T-cell (primary cell): ENCODE results near the gene CDT1. TPM values are rescaled to one million over a fixed set of nuclear protein-coding genes. Genes with fewer than 3 reads are reported as not detected.
A peak's percentile ranks its signal among the peaks of the same experiment; 100 is the strongest.

Experiments used
- ATAC-seq, 4 experiments: fragments of 200-7000 bp in 3 of 4; fragments of 150-1000 bp in 1 of 4; cut with Tn5 transposase; replicated peaks in 1 of 4; 1 replicate in 3 of 4; 2 replicates in 1 of 4; pipeline ENCODE4 v1.10.0; 2021; ENCODE audit warnings: moderate library complexity in 3 of 4, mild to moderate bottlenecking in 2 of 4, moderate number of reproducible peaks in 1 of 4
- CTCF ChIA-PET, 2 donors: fragments of 300-600 bp; sonication (Branson Sonifier 250); formaldehyde crosslinking; loops; one replicate each; lab custom pipeline; 2022; ENCODE audit warnings: antibody characterized with exemption in 2 of 2; lab: Charles Lee
- POLR2A ChIA-PET, 2 donors: fragments of 300-600 bp; sonication (Branson Sonifier 250); formaldehyde crosslinking; loops; one replicate each; lab custom pipeline; 2022; ENCODE audit warnings: antibody characterized with exemption in 2 of 2; lab: Charles Lee
- DNase-seq, 35 experiments: peaks; one replicate each; pipeline versions ENCODE4 v3.0.0 to v3.0.0-alpha.2; 2013 to 2023
- H3K27ac ChIP-seq: one replicate; pipeline ENCODE4 v1.5.1; 2013; ENCODE audit warnings: low read length
- H3K27me3 ChIP-seq, 2 experiments: replicated peaks in 1 of 2; 1 replicate in 1 of 2; 2 replicates in 1 of 2; pipeline versions ENCODE4 v1.6.1 to v1.7.0; 2013; ENCODE audit warnings: low read length in 1 of 2, mixed read lengths in 1 of 2; ENCODE audit not compliant: control insufficient read depth in 2 of 2, insufficient read depth in 2 of 2; ENCODE audit errors: extremely low read depth in 1 of 2
- H3K36me3 ChIP-seq, 2 donors: 1 replicate in 1 of 2; 2 replicates in 1 of 2; pipeline versions ENCODE4 v1.6.1 to v1.7.0; 2013; ENCODE audit warnings: low read length in 1 of 2; ENCODE audit not compliant: control insufficient read depth in 2 of 2, insufficient read depth in 1 of 2; ENCODE audit errors: extremely low read depth in 1 of 2
- H3K4me1 ChIP-seq, 2 experiments: 1 replicate in 1 of 2; 2 replicates in 1 of 2; pipeline versions ENCODE4 v1.6.1 to v1.7.0; 2013; ENCODE audit warnings: low read length in 2 of 2, mixed read lengths in 1 of 2; ENCODE audit not compliant: insufficient read depth in 2 of 2, control insufficient read depth in 1 of 2; ENCODE audit errors: extremely low read depth in 1 of 2
- H3K4me3 ChIP-seq, 2 donors: 1 replicate in 1 of 2; 2 replicates in 1 of 2; pipeline versions ENCODE4 v1.5.1 to v1.7.0; 2013; ENCODE audit warnings: mild to moderate bottlenecking in 2 of 2, low read length in 1 of 2, moderate library complexity in 1 of 2; ENCODE audit not compliant: control insufficient read depth in 1 of 2; ENCODE audit errors: extremely low read depth in 1 of 2
- H3K9me3 ChIP-seq: 2 replicates; pipeline ENCODE4 v1.7.0; 2013
- H3K27ac Mint-ChIP-seq, 2 donors: one replicate each; pipeline ENCODE4 v1.8.0; 2020 to 2021; ENCODE audit warnings: mild to moderate bottlenecking in 2 of 2, mixed read lengths in 2 of 2
- H3K27me3 Mint-ChIP-seq, 2 donors: one replicate each; pipeline ENCODE4 v1.8.0; 2021 to 2022; ENCODE audit warnings: mixed read lengths in 2 of 2
- H3K36me3 Mint-ChIP-seq: one replicate; pipeline ENCODE4 v1.8.0; 2021; ENCODE audit warnings: mixed read lengths
- H3K4me1 Mint-ChIP-seq, 3 donors: one replicate each; pipeline ENCODE4 v1.8.0; 2020 to 2022; ENCODE audit warnings: mixed read lengths in 3 of 3, mild to moderate bottlenecking in 1 of 3
- H3K4me3 Mint-ChIP-seq, 3 donors: one replicate each; pipeline ENCODE4 v1.8.0; 2020 to 2022; ENCODE audit warnings: mild to moderate bottlenecking in 3 of 3, mixed read lengths in 3 of 3, moderate library complexity in 3 of 3
- H3K9me3 Mint-ChIP-seq, 3 donors: one replicate each; pipeline ENCODE4 v1.8.0; 2020 to 2022; ENCODE audit warnings: mixed read lengths in 3 of 3
- WGBS: methylation state at CpG from one replicate; pipeline ENCODE4 v1.1.5; 2013; ENCODE audit warnings: missing lambda C conversion rate; ENCODE audit not compliant: insufficient coverage; 5-methylcytosine and 5-hydroxymethylcytosine counted together
- total RNA-seq, 35 experiments: library from RNA in 6 of 35; stranded (reverse) in 6 of 35; fragments of 120-200 nt in 1 of 35; gene quantifications; one replicate each; pipeline versions ENCODE4 v1.2.1 to v1.2.4 and lab custom pipeline; 2013 to 2026

CDT1 gene
- total RNA-seq, 5 donors from 2014 or later (not counting 1 experiment from before 2014, with no cell fraction given) = 0.93 to 3.7 (median 1.5) TPM

DNA sequence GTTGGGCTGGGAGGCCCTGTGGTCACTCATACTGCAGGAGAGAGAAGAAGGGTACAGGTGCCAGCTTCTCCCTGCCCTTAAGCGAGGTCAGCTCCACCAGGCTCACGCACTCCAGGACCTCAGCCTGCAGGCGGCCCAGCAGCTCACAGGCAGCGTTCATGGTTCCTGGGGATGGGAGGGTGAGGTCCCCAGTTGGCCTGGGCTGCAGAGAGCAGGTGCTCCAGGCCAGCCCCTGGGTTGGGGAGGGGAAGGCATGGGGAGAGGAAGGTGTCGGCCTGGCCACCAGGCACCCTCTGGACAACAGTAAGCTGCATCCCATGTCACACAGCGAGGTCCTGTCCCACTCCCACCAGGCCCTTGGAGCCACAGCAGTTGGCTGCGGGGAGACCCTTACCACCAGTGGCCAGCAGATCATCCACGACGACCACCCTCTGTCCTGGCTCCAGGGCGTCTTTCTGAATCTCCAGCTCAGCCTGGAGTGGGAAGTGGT is 6.1 kb downstream of the CDT1 start:
- Histone ChIP-seq H3K27me3 (peaks cover 0 to 2% of the 10 kb centered on the region in 2 experiments), H3K4me3 (no peak overlapping the region), H3K27ac (no peak overlapping the region), H3K36me3 (peaks cover 8 to 14% of the 10 kb centered on the region in 2 donors), H3K4me1 (peaks cover 4 to 40% of the 10 kb centered on the region in 2 experiments), H3K9me3 (no peaks in the 10 kb centered on the region)
- ATAC-seq (no peak), DNase-seq (no peak)
- 85% methylated on average over 6 of the region's 10 CpGs for WGBS
- Mint-ChIP-seq H3K27ac (peak overlapping the region; percentile 39 to 48), H3K9me3 (no peaks in the 10 kb centered on the region), H3K36me3 (no peaks in the 10 kb centered on the region), H3K4me3 (peak overlapping the region; percentile 15 to 90 (median 86)), H3K4me1 (peaks cover 12 to 25% (median 13%) of the 10 kb centered on the region in 3 donors), H3K27me3 (no peaks in the 10 kb centered on the region)
- ChIA-PET POLR2A (interaction anchor here in 1 of 2 donors (0.6 kb wide), 1 partner anchor 437 kb away, joined by 3 read pairs; no protein-coding TSS in a partner anchor), CTCF (interaction anchor here in 1 of 2 donors (0.9 kb wide), 1 partner anchor 358 kb away, joined by 4 read pairs; no protein-coding TSS in a partner anchor)

DNA sequence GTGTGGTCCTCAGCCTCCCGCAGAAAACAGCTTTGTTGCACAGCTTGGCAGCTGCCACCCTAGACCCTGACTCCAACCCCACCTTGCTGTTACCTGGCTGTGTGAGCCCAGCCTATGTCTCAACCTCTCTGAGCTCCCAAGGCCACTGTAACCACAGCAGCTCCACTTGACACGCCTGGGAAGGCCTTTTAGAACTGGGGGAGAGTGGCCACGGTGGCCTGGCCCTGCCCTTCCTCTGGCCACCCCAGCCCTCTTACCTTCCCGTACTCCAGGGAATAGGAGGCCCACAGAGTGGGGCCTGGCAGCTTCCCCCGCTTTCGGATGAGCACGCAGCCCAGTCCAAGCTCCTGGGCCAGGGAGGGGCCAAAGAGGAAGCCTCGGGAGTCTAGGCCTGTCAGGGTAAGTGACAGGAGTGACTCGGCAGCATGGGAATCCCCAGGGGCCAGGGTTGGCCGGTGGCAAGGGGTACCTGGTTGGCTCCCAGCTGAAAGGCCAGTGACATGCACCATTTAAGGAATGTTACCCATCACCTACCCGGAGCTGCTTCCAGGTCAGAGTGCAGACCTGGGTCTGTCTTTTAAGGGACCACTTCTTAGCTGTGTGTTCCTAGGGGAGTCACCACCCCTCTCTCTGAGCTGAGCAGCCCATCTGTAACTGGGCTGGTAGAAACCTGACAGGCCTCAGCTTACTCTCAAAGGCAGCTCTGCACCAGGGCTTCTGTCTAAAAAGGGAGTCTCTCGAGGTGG is 6.8 kb downstream of the CDT1 start:
- ChIA-PET POLR2A (interaction anchor here (0.6 to 0.9 kb wide), 2 partner anchors 48 to 436 kb away, joined by 3 read pairs; no protein-coding TSS in a partner anchor), CTCF (interaction anchor here in 1 of 2 donors (0.9 kb wide), 1 partner anchor 357 kb away, joined by 4 read pairs; no protein-coding TSS in a partner anchor)
- peak overlapping the region; percentile 86 to 92 (median 90) for H3K4me3 Mint-ChIP-seq
- Histone ChIP-seq H3K27ac (peak overlapping the region; percentile 58), H3K9me3 (no peaks in the 10 kb centered on the region), H3K4me1 (peaks cover 3 to 34% of the 10 kb centered on the region in 2 experiments), H3K27me3 (no peaks in the 10 kb centered on the region), H3K36me3 (peaks cover 8 to 14% of the 10 kb centered on the region in 2 donors), H3K4me3 (peak overlapping the region; percentile 76 to 86)
- H3K36me3 Mint-ChIP-seq = no peaks in the 10 kb centered on the region
- peak overlapping the region; percentile 76 to 77 for H3K27ac Mint-ChIP-seq
- H3K4me1 Mint-ChIP-seq = peaks cover 12 to 25% (median 13%) of the 10 kb centered on the region in 3 donors
- no peaks in the 10 kb centered on the region for H3K27me3 Mint-ChIP-seq
- DNase-seq (no peak), ATAC-seq (no peak)
- 36% methylated on average over 6 of the region's 12 CpGs for WGBS
- H3K9me3 Mint-ChIP-seq = no peaks in the 10 kb centered on the region

DNA sequence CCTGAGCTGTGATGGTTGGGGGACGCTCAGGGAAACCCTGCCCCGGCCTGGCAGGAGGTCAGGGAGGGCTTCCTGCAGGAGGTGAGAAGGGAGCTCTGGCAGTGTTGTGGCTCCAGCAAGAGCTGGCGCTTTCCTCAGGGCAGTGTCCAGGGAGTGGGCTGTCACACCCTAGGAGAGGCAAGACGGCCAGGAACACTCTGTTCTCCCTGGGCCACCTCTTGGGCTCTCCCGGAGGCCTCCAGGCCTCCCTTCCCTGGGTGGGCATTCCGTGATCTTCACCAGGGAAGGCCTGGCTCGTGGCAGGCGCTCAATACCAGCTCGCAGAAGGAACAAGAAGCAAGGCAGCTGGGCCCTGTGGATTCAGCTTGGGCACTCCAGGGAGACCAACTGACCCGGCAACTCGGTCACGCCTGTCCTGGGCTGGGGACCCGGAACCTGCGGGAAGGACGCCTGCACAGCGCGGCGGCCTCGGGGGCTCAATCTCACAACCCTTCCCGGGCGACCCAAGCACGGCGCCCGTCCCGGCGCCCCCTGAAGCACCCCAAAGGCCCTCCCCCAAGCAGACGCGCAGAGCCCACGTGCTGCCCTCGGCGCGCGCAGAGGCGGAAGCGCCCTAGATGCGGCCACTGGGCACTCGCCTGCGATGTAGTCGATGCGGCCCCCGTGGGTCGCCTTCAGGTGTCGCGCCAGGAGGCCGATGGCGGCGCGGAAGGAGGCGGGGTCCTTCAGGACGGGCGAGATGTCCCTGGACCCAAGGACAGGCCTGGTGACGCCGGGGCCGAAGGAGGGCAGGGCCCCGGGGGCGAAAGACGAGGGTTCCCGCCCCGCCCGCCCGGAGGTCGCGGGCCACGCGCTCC is 7.6 kb downstream of the CDT1 start:
- CTCF ChIA-PET = interaction anchor here in 1 of 2 donors (0.6 to 0.9 kb wide), 3 partner anchors 65 to 697 kb away, joined by 3 to 4 read pairs (median 3); partner anchors contain the start of gene SPG7
- Histone ChIP-seq H3K4me1 (peaks cover 3 to 34% of the 10 kb centered on the region in 2 experiments), H3K36me3 (peaks cover 8 to 14% of the 10 kb centered on the region in 2 donors), H3K4me3 (peak overlapping the region; percentile 76 to 86), H3K27ac (peak overlapping the region; percentile 60), H3K9me3 (no peaks in the 10 kb centered on the region), H3K27me3 (no peaks in the 10 kb centered on the region)
- DNase-seq (peak in 30 of 35 experiments; percentile 40 to 78 (median 54)), ATAC-seq (peak; percentile 61 to 66 (median 64))
- Mint-ChIP-seq H3K27me3 (no peaks in the 10 kb centered on the region), H3K27ac (peak overlapping the region; percentile 78 to 89), H3K4me1 (peaks cover 12 to 25% (median 13%) of the 10 kb centered on the region in 3 donors), H3K9me3 (no peaks in the 10 kb centered on the region), H3K36me3 (no peaks in the 10 kb centered on the region), H3K4me3 (peak overlapping the region; percentile 86 to 92 (median 90))
- 1% methylated on average over 60 of the region's 65 CpGs for WGBS
- POLR2A ChIA-PET = interaction anchor here in 1 of 2 donors (0.9 to 1.2 kb wide), 3 partner anchors 47 to 436 kb away, joined by 3 read pairs; no protein-coding TSS in a partner anchor

DNA sequence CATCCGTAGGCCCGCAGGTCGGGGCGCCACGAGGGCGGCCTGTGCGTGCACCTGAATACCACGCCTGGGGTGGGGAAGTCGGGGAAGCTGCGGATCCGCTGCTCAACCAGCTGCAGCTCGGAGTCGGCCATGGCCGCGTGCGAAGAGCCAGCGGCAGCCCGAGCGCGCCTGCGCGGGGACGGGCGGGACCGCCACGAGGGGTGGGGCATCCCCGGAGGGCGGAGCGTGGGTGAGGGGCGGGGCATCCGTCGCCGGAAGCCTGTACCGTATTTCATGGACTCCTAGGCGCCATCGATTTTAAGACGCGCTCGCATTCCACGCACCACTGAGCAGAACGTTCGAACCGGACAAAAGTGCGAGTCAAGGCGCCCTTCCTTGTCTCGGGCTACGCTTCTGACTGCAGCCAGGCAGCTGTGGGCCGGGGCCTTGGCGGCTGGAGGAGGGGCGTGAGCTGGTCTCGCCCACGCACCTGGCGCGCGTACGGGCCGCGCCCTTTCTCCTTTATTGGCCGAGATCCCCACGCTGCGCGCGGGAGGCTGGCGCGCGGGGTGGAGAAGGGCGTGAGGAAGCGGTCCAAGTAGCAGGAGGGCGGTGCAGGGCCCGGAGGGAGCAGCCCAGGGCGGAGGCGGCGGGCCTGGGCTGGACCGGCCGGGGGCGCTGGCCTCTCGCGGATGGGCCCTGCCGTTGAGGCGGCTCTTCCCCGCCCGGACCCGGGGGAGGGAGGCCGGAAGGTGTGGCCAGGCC is 8.4 kb downstream of the CDT1 start, which contains the start of gene APRT:
APRT (minus strand) TSS at position 160 of the 744 bp plus-strand sequence; CDS start at position 131, 29 bp downstream.
- POLR2A ChIA-PET = interaction anchor here in 1 of 2 donors (0.9 to 1.2 kb wide), 2 partner anchors 285 to 435 kb away, joined by 3 read pairs; no protein-coding TSS in a partner anchor
- Histone ChIP-seq H3K4me3 (peak within 1 kb of the TSS; percentile 76 to 86), H3K9me3 (no peaks in the 10 kb centered on the region), H3K4me1 (peaks cover 3 to 35% of the 10 kb centered on the region in 2 experiments), H3K27ac (peak within 1 kb of the TSS; percentile 63), H3K27me3 (no peaks in the 10 kb centered on the region), H3K36me3 (peaks cover 8 to 14% of the 10 kb centered on the region in 2 donors)
- Mint-ChIP-seq H3K27me3 (no peaks in the 10 kb centered on the region), H3K4me1 (peaks cover 12 to 25% (median 13%) of the 10 kb centered on the region in 3 donors), H3K9me3 (no peaks in the 10 kb centered on the region), H3K27ac (peak within 1 kb of the TSS; percentile 96 to 98), H3K4me3 (peak within 1 kb of the TSS; percentile 90 to 97 (median 92)), H3K36me3 (no peaks in the 10 kb centered on the region)
- peak; percentile 86 to 93 (median 88) for ATAC-seq
- WGBS = under 1% methylated on average over 81 of the region's 84 CpGs
- DNase-seq = peak; percentile 88 to 99 (median 95)
- CTCF ChIA-PET = interaction anchor here in 1 of 2 donors (0.6 kb wide), 2 partner anchors 66 to 696 kb away, joined by 3 read pairs; partner anchors contain the start of gene SPG7

DNA sequence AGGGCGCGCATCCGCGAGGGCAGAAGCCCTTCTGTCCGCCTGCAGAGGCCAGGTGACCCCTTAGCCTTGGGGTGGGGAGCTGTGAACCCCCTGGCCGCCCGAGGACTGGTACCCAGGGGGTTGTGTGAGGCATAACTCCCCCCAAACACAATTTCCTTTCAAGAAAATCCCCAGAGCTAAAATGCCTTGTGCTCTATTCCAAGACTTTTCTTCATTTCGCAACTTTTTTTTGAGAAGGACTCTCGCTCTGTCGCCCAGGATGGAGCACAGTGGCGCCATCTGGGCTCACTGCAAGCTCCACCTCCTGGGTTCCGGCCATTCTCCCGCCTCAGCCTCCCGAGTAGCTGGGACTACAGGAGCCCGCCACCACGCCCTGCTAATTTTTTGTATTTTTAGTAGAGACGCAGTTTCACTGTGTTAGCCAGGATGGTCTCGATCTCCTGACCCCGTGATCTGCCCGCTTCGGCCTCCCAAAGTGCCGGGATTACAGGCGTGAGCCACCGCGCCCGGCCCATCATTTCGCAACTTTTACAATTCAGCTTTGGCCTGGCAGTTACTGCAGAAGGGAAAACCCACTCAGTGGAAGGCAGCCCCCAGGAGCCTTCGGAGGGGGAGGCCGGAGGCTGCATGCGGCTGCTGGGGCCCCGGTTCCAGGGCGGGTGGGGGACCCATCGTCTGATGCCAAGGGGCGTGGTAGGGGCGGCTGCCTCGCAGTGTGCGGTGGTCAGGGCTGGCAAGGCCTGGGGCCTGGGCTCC is 9.1 kb downstream of the CDT1 start:
- Mint-ChIP-seq H3K4me3 (peak overlapping the region; percentile 75 to 92 (median 78)), H3K27me3 (no peaks in the 10 kb centered on the region), H3K36me3 (no peaks in the 10 kb centered on the region), H3K4me1 (peaks cover 12 to 25% (median 13%) of the 10 kb centered on the region in 3 donors), H3K9me3 (no peaks in the 10 kb centered on the region), H3K27ac (peak overlapping the region; percentile 55 to 59)
- ChIA-PET POLR2A (interaction anchor here in 1 of 2 donors (0.6 kb wide), 1 partner anchor 331 kb away, joined by 6 read pairs; no protein-coding TSS in a partner anchor), CTCF (no interaction called here)
- WGBS = 75% methylated on average over 23 of the region's 37 CpGs
- Histone ChIP-seq H3K27ac (peak overlapping the region; percentile 63), H3K9me3 (no peaks in the 10 kb centered on the region), H3K27me3 (no peaks in the 10 kb centered on the region), H3K4me3 (peak overlapping the region; percentile 64 to 86), H3K36me3 (peaks cover 5 to 14% of the 10 kb centered on the region in 2 donors), H3K4me1 (peaks cover 3 to 35% of the 10 kb centered on the region in 2 experiments)
- DNase-seq = peak in 1 of 35 experiments; percentile 44
- no peak for ATAC-seq
